Raji (cell line): ENCODE measurements around the gene TSPAN3.

Source experiments
- POLR2A ChIP-seq: IDR thresholded peaks from 2 replicates; pipeline ENCODE4 v1.6.1; 2011; ENCODE audit warnings: low read depth, low read length, control low read depth; ENCODE audit not compliant: insufficient read depth

Gene TSPAN3

GRCh38 chr15:77017761-77018720 lies 52.9 kb downstream of the TSPAN3 start:
- no peak for TF ChIP-seq POLR2A

DNA sequence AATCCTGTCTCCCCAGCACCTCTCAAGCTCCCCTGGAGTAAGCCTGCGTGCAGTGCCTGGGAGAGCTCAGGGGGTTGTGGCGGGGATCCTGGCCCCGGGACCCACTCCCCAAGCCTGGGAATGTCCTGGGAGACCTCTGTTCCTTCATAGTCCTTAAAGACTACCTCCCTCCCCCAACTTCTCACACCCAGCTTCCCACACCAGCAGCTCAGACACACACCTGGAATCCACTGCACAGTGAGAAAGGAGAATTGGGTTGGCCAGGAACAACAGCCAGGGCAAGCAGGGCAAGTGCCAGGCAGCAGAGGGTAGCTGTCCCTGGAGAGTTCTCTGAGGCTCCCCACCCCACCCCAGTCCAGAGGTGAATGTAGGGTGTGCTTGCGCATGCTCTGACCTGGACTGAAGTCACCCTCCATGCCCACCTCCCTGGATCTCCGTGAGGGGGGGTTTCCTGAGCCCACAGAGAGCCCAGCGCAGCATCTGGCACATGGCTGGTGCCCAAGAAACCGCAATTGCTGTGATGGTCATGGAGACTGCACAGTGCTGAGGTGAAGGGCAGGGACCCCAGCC lies 53.7 kb downstream of the TSPAN3 start:
- no peak for TF ChIP-seq POLR2A

- TF ChIP-seq POLR2A = no peak
These were observed 54.6 kb downstream of the TSPAN3 start for GRCh38 chr15:77016321-77016695.

DNA sequence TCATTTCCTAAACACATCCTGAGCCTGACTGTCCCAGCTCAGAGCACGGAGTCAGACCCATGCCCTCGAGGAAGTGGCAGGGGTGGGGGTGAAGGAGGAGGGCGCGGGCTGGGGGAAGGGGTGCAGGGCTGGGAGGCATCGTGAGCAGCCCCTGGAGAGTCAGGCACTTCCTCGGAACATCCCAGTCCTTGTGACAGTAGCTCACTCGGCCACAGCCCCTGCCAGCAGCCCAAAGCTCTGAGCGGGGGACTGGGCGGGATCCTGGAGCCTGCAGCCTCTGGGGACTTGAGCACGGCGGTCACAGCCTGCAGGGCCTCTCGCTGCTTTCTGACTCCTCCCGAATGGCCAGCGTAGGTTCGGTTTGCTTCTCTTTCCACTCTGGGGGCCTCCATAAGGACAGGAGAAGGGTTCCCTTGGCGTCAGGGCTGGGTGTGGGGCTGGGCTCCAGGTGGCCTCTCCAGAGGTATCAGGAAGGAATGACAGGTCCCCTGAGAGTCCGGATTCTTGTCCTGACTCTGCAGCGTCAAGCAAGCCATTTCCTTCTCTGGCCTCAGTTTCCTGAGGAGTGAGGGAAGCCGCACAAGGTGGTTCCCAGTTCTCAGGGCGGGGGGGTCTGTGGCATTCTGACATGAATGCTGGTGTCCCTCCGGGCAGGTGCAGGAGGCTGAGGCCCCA lies 55.1 kb downstream of the TSPAN3 start:
- no peak for TF ChIP-seq POLR2A

DNA sequence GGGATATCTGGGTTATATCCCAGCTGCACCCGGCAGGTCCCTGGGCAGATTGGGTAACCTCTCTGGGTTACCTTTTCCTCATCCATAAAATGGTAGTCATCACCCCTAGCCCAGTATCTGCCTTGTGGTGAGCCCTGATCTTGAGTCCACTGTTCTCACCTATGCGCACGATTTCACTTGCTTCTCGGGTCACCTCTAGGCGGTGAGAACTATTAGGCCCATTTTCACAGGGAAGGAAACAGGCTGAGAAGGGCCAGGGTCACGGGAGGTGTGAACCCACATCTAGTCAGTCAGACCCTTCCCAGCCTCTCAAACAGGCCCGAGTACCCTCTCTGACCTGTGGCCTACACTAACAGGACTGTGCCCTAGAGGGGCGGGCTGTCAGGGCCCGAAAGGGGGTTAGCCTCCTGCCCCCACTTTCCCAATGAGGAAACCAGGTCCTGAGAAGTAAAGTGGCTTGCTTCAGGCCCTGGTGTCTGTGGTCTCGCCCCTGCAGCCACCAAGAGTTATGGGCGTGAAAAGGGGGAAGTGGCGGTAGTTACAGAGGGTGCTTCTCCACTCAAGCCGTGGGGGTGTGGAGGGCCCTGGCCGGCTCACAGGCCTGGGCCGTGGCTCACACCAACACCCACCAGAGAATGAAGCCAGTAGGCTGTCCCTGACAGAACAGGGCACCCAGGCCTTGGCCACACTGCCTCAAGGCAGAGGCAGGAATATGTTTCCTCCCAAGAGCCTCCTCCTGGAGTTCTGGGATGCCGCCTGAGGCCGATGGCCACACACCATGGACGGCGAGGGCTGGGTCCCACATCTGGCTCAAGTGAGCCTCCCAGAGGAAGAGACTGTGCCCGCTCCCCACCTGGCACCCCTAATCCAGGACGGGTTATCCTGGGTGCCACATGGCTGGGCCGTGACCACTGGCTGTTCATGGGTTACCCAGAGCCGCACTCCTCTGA lies 56.5 kb downstream of the TSPAN3 start:
- no peak for TF ChIP-seq POLR2A

- no peak for TF ChIP-seq POLR2A
These were observed 57.2 kb downstream of the TSPAN3 start for GRCh38 chr15:77013776-77014131.

DNA sequence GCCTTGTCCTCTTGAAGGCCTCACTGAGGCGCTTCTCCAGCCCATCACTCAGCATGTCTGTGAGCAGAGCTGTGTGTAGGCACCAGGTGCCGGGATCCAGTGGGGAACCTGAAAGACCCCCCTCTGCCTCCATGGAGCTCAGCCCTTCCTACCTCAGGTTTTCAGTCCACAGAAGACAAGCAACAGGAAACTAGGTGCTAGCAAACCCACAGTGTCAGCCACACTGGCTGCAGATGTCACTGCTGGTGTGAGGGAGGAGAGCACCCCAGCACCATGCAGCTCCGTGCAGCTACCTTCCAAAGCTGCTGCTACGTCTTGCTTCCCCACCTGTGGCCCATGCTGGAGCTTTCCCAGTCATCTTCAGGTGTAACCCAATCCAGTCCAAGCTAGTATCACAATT lies 58.0 kb downstream of the TSPAN3 start:
- no peak for TF ChIP-seq POLR2A

GRCh38 chr15:77012117-77012712 lies 58.7 kb downstream of the TSPAN3 start:
- no peak for TF ChIP-seq POLR2A

DNA sequence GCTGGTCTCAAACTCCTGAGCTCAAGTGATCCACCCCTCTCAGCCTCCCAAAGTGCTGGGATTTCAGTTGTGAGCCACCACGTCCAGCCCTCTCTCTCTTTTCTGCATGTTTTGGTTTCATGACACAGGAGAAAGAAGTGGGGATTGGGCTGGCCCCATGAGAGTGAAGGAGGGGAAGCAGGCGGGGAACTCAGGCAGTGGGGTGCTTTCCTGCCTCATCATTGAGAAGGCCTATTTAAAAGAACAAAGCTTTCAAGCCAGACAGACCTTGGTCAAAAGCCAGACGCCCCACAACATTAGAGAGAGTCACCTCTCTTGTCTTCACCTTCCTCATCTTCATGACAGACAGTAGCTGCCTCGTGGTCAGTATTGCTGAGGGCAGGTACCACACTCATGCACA lies 60.1 kb downstream of the TSPAN3 start:
- no peak for TF ChIP-seq POLR2A

GRCh38 chr15:77010312-77010686 lies 60.6 kb downstream of the TSPAN3 start:
- TF ChIP-seq POLR2A = no peak

DNA sequence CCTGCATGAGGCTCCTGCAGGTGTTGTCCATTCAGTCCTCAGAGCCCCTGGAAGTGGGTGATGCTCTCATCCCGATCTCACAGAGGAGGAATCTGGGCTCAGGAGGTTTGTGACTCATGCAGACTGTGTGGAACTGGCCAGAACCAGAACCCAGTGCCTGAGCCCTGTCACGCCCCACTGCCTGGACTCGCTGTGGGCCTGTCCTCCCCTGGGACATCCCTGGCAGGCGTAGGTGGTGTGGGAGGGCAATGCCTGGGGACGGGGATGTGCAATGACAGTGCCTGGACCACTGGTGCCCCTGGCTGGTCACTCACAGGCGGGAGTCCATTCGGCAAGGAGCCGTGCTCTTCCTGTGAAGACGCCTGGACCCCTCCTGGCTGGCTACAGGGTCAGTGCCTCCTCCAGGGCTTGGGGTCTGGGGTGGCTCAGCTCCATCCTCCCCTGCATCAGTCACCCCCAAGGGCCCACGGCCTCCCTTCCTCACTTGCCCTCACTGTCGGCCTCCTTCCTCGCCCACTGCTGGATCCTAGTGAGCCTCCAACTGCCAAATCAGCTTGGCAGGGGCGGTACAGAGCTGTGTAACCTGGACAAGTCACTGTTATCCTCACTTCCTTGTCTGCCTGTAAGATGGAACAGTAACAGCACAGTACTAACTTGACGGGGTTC lies 61.1 kb downstream of the TSPAN3 start:
- TF ChIP-seq POLR2A = no peak

GRCh38 chr15:77009176-77009575 lies 61.7 kb downstream of the TSPAN3 start:
- no peak for TF ChIP-seq POLR2A

- TF ChIP-seq POLR2A = no peak
These were observed 66.7 kb downstream of the TSPAN3 start for GRCh38 chr15:77004189-77004588.
